ENCODE measurements around the gene TOP2A.

The TOP2A gene

DNA sequence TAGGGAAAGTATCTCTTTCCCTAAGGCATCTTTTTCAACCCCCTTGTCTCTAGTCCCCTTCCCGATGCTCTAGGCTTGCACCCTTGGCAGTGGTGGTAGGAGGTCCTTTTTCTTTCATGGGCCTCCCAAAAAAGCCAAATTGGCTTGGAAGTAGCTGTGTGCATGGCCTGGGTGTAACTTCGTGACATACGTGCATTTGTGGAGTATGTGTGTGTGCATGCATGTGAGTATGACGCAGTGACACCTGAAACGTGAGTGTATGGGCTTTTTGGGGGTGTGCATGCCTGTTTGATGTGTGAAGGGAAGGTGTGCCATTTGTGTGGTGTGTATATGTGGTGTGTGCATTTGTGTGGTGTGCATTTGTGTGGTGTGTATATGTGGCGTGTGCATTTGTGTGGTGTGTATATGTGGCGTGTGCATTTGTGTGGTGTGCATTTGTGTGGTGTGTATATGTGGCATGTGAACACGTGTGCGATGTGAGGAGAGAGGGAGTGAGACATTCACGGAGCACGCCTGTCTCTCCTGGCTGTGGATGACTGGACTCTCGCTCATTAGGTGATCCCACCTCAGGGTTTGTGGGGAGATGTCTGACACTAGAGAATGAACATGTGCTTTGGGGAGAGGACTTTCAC is 41.3 kb upstream of the TOP2A start:
- DNase-seq (ENCODE audit: extremely low spot score) = no peak
- TF ChIP-seq CTCF (IDR thresholded peaks at IDR 0.05; ENCODE audit: control extremely low read depth, extremely low read depth, low read depth, missing control alignments) = no peak
- POLR2A ChIA-PET = no interaction called here
- CTCF ChIA-PET = interaction anchor here (1.3 to 1.6 kb wide), 3 partner anchors 8 to 18 kb away, joined by 3 to 4 read pairs (median 3); no protein-coding TSS in a partner anchor

GRCh38 chr17:40457964-40458791 is 40.5 kb upstream of the TOP2A start:
- no peak for TF ChIP-seq CTCF (IDR thresholded peaks at IDR 0.05; ENCODE audit: control extremely low read depth, extremely low read depth, low read depth, missing control alignments)
- CTCF ChIA-PET = interaction anchor here (1.5 to 2.0 kb wide), 4 partner anchors 10 to 75 kb away, joined by 3 to 6 read pairs (median 3); no protein-coding TSS in a partner anchor
- POLR2A ChIA-PET = no interaction called here
- DNase-seq (ENCODE audit: extremely low spot score) = no peak

DNA sequence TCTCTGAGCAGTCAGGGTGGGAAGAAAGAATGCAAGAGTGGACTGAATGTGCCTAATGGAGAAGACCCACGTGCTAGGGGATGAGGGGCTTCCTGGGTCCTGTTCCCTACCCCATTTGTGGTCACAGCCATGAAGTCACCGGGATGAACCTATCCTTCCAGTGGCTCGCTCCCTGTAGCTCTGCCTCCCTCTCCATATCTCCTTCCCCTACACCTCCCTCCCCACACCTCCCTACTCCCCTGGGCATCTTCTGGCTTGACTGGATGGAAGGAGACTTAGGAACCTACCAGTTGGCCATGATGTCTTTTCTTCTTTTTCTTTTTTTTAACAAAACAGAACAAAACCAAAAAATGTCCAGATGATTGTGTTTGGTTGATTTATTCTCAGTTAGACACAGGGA is 39.7 kb upstream of the TOP2A start:
- ChIA-PET CTCF (interaction anchor here (1.5 to 2.0 kb wide), 3 partner anchors 9 to 76 kb away, joined by 3 to 6 read pairs (median 3); no protein-coding TSS in a partner anchor), POLR2A (no interaction called here)
- no peak for DNase-seq (ENCODE audit: extremely low spot score)
- no peak for TF ChIP-seq CTCF (IDR thresholded peaks at IDR 0.05; ENCODE audit: control extremely low read depth, extremely low read depth, low read depth, missing control alignments)

GRCh38 chr17:40456396-40456951 is 38.8 kb upstream of the TOP2A start:
- no peak for TF ChIP-seq CTCF (IDR thresholded peaks at IDR 0.05; ENCODE audit: control extremely low read depth, extremely low read depth, low read depth, missing control alignments)
- ChIA-PET POLR2A (no interaction called here), CTCF (interaction anchor here (1.5 to 2.7 kb wide), 7 partner anchors 8 to 83 kb away, joined by 3 to 13 read pairs (median 5); no protein-coding TSS in a partner anchor)
- no peak for DNase-seq (ENCODE audit: extremely low spot score)

- ChIA-PET POLR2A (no interaction called here), CTCF (interaction anchor here (0.9 to 2.7 kb wide), 5 partner anchors 11 to 40 kb away, joined by 3 to 13 read pairs (median 4); no protein-coding TSS in a partner anchor)
- no peak for TF ChIP-seq CTCF (IDR thresholded peaks at IDR 0.05; ENCODE audit: control extremely low read depth, extremely low read depth, low read depth, missing control alignments)
- DNase-seq (ENCODE audit: extremely low spot score) = no peak
Observed at GRCh38 chr17:40454613-40454995, 36.9 kb upstream of the TOP2A start.

- TF ChIP-seq CTCF (IDR thresholded peaks at IDR 0.05; ENCODE audit: control extremely low read depth, extremely low read depth, low read depth, missing control alignments) = no peak
- DNase-seq (ENCODE audit: extremely low spot score) = no peak
- ChIA-PET POLR2A (no interaction called here), CTCF (interaction anchor here (1.2 to 2.7 kb wide), 4 partner anchors 10 to 41 kb away, joined by 4 to 8 read pairs (median 6); partner anchors contain the start of gene IGFBP4)
Observed at GRCh38 chr17:40453881-40454612, 36.4 kb upstream of the TOP2A start.
